ENCODE results near the gene TRAK1.

DNA sequence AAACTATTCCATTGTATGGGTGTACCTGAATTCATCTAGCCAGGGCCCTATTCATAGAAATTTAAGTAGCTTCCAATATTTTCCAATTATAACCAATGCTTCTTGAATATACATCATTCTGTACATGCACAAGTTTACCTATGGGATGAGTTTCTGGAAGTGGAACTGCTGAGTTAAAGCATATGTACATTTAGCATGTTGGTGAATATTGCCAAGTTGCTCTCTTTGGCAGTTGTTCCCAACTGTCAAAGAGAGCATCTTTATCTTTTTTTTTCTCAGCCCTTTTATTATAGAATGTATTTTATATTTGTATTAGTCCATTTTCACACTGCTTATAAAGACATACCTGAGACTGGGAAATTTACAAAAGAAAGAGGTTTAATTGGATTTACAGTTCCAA lies 183.1 kb downstream of the TRAK1 start:
- TF ChIP-seq, protein P1, sequence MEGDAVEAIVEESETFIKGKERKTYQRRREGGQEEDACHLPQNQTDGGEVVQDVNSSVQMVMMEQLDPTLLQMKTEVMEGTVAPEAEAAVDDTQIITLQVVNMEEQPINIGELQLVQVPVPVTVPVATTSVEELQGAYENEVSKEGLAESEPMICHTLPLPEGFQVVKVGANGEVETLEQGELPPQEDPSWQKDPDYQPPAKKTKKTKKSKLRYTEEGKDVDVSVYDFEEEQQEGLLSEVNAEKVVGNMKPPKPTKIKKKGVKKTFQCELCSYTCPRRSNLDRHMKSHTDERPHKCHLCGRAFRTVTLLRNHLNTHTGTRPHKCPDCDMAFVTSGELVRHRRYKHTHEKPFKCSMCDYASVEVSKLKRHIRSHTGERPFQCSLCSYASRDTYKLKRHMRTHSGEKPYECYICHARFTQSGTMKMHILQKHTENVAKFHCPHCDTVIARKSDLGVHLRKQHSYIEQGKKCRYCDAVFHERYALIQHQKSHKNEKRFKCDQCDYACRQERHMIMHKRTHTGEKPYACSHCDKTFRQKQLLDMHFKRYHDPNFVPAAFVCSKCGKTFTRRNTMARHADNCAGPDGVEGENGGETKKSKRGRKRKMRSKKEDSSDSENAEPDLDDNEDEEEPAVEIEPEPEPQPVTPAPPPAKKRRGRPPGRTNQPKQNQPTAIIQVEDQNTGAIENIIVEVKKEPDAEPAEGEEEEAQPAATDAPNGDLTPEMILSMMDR (IDR thresholded peaks at IDR 0.05) = no peak
- no peak for TF ChIP-seq POLR2AphosphoS5 (IDR thresholded peaks at IDR 0.05)

All from breast epithelium (tissue), 3 donors.